NCI-H2081 treated with DMSO at 0.1 percent for 48 hours (cell line): ENCODE measurements around the gene ALKBH8.
"Not testable (repeated sequence)": the region's sequence is repeated elsewhere in the genome, so short reads cannot be mapped to it uniquely, and the experiment has no call there.

Experiments used
- DNase-seq: peaks from one replicate; lab custom pipeline; 2025; lab: John Stamatoyannopoulos, UW

The ALKBH8 gene, protein sequence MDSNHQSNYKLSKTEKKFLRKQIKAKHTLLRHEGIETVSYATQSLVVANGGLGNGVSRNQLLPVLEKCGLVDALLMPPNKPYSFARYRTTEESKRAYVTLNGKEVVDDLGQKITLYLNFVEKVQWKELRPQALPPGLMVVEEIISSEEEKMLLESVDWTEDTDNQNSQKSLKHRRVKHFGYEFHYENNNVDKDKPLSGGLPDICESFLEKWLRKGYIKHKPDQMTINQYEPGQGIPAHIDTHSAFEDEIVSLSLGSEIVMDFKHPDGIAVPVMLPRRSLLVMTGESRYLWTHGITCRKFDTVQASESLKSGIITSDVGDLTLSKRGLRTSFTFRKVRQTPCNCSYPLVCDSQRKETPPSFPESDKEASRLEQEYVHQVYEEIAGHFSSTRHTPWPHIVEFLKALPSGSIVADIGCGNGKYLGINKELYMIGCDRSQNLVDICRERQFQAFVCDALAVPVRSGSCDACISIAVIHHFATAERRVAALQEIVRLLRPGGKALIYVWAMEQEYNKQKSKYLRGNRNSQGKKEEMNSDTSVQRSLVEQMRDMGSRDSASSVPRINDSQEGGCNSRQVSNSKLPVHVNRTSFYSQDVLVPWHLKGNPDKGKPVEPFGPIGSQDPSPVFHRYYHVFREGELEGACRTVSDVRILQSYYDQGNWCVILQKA

GRCh38 chr11:107565219-107565937, at the start of gene ALKBH8:
Gene ALKBH8 (minus strand): TSS chr11:107565735. CDS start chr11:107560893, 4,842 bp downstream.
- peak; percentile 37 for DNase-seq

GRCh38 chr11:107612445-107612844, 46.9 kb upstream of the ALKBH8 start:
- DNase-seq, result no peak

DNA sequence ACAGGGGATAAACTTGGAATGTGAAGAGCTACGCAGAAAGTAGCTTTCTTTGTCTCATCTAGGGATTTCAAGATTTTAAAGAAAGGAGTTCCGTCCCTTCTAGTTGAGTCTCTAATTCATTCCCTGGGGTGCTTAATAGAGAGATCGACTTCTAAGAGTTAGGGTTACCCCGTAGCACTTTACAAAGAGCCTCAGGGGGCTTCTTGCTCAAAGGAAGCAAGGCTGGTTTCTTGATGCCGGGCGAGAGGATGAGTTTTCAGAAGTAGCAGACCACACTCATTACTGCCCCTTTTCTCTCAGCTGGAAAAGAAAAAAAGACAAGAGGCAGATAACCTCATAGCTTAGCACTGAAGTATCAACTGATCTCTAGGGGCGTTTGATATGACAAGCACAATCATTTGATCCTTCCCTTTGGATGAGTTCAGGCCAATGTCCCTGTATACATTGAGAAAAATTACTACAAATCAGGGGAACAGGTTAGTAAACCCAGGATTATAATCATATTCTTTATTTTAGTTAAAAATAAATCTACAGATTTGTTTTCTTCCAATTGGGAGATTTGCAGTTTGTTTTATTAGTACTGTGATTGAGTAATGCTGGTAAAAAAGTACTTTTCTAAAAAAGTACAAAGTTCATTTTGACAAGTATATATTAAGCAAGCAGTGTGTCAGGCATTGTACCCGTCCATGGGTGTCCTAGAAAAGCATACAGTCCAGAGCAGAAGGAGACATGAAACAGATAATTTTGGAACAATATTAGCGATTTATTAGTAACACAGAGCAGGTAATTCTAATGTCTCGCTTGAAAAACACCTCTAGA, 44.1 kb upstream of the ALKBH8 start:
- DNase-seq, result no peak

- no peak for DNase-seq
Measured at GRCh38 chr11:107608809-107609208, 43.3 kb upstream of the ALKBH8 start.

GRCh38 chr11:107606141-107606540, 40.6 kb upstream of the ALKBH8 start:
- DNase-seq, result no peak

GRCh38 chr11:107605061-107606006, 39.8 kb upstream of the ALKBH8 start:
- no peak for DNase-seq

DNA sequence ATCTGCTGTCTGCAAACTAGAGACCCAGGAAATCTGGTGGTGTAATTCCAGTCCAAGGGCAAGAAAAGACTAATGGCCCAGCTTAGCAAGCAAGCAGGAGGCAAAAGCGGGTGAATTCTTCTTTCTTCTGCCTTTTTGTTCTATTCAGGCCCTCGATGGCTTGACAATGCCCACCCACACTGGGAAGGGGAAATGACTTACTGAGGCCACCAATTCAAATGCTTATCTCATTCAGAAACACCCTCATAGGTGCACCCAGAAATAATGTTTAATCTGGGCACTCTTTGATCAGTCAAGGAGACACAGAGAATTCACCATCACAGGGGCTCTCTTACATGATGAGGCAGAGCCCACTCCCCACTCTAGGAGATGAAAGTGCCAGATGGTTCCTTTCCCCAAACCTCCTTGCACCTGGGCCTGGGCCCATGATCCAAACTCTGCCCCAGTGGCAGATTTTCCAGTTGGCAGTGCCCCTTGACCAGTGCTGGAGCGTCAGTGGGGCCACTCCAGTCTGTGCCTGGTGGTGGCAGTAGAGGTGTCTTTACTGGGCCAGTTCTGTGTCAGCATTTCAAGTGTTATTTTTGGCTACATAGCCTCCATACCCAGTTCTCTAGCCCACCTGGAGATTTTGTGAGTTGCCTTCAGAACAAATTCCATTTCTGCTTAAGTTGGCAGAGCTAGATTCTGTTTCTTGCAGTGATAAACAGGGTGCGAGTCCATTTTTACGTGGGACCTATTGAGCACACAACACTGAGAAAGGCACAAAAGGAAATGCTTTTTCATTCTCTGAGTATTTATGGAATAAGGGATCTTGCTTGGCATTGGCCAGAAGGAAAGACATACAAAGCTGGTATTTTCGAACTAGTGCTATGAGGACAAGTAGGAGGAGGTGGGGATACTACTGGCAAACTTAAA, 32.9 kb upstream of the ALKBH8 start:
- no peak for DNase-seq

DNA sequence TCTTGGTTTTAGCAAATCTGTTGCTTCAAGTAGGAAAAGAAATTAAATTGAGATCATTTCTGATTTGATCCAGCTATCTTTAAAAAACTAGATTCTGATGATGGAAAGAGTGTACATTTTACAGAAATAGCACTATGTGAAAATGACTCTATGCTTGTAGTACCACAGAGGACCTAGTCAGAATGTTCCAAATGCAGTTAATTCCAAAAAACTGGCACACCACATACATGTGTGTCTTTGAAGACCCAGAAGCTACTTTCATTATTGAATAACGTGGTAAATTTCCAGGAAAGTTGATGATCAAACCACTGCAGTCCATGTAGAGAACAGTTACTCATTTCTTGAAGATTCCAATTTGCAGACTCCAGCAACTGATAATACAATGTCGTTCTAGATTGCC, 29.2 kb upstream of the ALKBH8 start:
- DNase-seq, result no peak

- no peak for DNase-seq
Measured at GRCh38 chr11:107593951-107594350, 28.4 kb upstream of the ALKBH8 start.

DNA sequence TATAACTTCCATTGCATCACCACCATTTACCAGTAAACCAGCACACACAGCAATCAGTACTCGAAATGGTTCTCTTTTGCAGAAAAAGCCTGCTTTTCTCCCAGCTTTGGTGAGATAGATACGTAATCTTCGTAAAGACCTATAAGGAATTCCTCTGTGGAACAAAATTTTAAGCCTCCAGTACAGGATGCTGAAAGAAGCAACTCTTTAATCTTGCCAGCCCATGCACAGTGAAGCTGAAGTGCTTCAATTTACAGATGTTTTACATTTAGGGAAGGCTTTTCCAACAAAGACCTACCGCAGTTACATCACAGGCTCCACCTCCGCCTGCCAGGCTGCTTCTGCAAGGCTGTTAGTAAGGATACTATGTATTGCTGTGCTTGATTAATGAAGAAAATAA, 27.3 kb upstream of the ALKBH8 start:
- no peak for DNase-seq

DNA sequence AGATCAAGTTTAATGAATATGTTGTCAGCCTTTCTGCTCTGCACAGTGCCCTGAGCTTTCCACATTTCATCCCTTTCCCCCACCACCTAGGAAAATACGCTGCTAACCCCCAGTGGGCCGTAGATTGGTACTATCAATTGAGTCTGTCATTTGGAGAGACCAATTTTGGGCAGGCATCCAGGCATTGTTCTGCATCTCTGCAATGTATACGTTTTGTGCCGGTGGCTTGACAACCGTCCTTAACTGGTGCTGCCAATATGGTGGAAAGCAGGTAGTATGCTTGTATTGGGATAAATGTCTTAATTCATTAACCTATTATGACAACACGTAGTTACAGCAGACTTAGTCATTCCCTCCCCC, 26.7 kb upstream of the ALKBH8 start:
- no peak for DNase-seq

GRCh38 chr11:107591378-107592230, 26.1 kb upstream of the ALKBH8 start:
- DNase-seq, result no peak

- no peak for DNase-seq
Measured at GRCh38 chr11:107590460-107591377, 25.2 kb upstream of the ALKBH8 start, which contains the start of gene ELMOD1. Gene ELMOD1 (plus strand): TSS chr11:107591147. CDS start chr11:107618190, 27,043 bp downstream.

- DNase-seq, result no peak
Measured at GRCh38 chr11:107587306-107587979, 21.9 kb upstream of the ALKBH8 start.

GRCh38 chr11:107583629-107584195, 18.2 kb upstream of the ALKBH8 start:
- no peak for DNase-seq

DNA sequence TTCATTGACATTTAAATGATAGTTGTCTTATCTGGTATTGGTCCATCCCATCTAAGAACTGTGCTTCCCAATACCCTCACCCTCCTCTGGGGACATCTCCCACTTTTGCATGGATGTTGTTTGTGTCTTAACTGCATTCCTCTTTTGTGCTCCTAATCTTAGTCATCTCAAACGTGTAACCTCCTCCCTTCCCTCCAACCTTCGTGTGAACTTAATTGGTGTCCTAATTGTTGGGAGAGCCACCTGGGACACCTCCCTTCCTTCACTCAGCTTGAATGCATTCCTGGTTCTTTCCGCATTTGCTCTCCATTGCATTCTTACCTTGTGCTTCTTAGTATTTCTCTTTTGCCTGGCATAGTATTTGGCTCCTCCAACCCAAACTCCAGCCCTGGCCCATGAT, 15.6 kb upstream of the ALKBH8 start:
- DNase-seq, result no peak

DNA sequence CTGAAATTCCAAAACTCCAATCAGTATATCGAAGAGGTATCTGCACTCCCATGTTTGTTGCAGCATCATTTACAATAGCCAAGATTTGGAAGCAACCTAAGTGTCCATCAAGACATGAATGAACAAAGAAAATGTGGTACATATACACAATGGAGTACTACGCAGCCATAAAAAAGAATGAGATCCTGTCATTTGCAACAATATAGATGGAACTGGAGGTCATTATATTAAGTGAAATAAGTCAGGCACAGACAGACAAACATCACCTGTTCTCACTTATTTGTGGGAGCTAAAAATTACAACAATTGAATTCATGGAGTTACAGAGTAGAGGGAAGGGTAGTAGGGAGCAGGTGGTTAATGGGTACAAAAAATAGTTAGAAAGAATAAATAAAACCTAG, 13.6 kb upstream of the ALKBH8 start:
- not testable (repeated sequence) for DNase-seq
